HEK293 (cell line): ENCODE measurements around the gene PROX1.

Experiments used
- CTCF ChIA-PET: fragments of 350-600 bp; formaldehyde crosslinking; extraction: SDS; loops from one replicate; lab custom pipeline; 2021; ENCODE audit warnings: antibody characterized with exemption; lab: Yijun Ruan, JAX
- POLR2A ChIA-PET: fragments of 300-600 bp; formaldehyde crosslinking; extraction: SDS; loops from one replicate; lab custom pipeline; 2020; ENCODE audit warnings: antibody characterized with exemption, inconsistent platforms; lab: Yijun Ruan, JAX
- H3K27ac ChIP-seq: fragments of 200-500 bp; sonication (Bioruptor generic); 2 replicates; pipeline ENCODE4 v1.5.1; 2014; ENCODE audit warnings: low read depth, low read length, control low read depth, inconsistent platforms; ENCODE audit errors: extremely low read depth
- H3K36me3 ChIP-seq, 2 experiments: fragments of 200-500 bp in 1 of 2; sonication (Bioruptor generic) in 1 of 2; 1 replicate in 1 of 2; 2 replicates in 1 of 2; pipeline ENCODE4 v1.5.1; 2014 to 2017; ENCODE audit warnings: inconsistent platforms in 2 of 2, low read length in 2 of 2; ENCODE audit not compliant: control insufficient read depth in 2 of 2, insufficient read depth in 1 of 2
- H3K4me1 ChIP-seq: fragments of 200-500 bp; sonication (Bioruptor generic); 2 replicates; pipeline ENCODE4 v1.5.1; 2014; ENCODE audit warnings: mild to moderate bottlenecking, low read length, inconsistent platforms; ENCODE audit not compliant: control insufficient read depth, insufficient read depth
- H3K4me3 ChIP-seq: 2 replicates; pipeline ENCODE4 v1.5.1; 2011; ENCODE audit warnings: low read depth, mild to moderate bottlenecking, control low read depth, low read length, moderate library complexity
- H3K9me3 ChIP-seq: fragments of 200-500 bp; sonication (Bioruptor generic); 2 replicates; pipeline ENCODE4 v1.5.1; 2014; ENCODE audit warnings: low read depth, low read length, inconsistent platforms; ENCODE audit not compliant: control insufficient read depth, insufficient read depth
- GLI4 ChIP-seq: fragments of 450-650 bp; formaldehyde crosslinking; IDR thresholded peaks from 2 replicates; pipeline ENCODE4 v1.5.1; 2016; ENCODE audit warnings: missing biosample characterization, missing genetic modification characterization
- HOXC10 ChIP-seq: sonication (generic); formaldehyde crosslinking; IDR thresholded peaks from 2 replicates; pipeline ENCODE4 v1.8.1; 2023; ENCODE audit warnings: mild to moderate bottlenecking, missing genetic modification reagents
- HOXD13 ChIP-seq: sonication (generic); formaldehyde crosslinking; IDR thresholded peaks from 2 replicates; pipeline ENCODE4 v1.8.0; 2022; ENCODE audit warnings: missing genetic modification reagents, borderline replicate concordance
- KLF17 ChIP-seq: fragments of 450-650 bp; formaldehyde crosslinking; IDR thresholded peaks from 2 replicates; pipeline ENCODE4 v1.5.1; 2016; ENCODE audit warnings: missing biosample characterization, missing genetic modification characterization
- KLF8 ChIP-seq: fragments of 450-650 bp; formaldehyde crosslinking; IDR thresholded peaks from 2 replicates; pipeline ENCODE4 v1.5.1; 2016; ENCODE audit warnings: missing biosample characterization, missing genetic modification characterization
- RBAK ChIP-seq: fragments of 450-650 bp; formaldehyde crosslinking; IDR thresholded peaks from 2 replicates; pipeline ENCODE4 v1.5.1; 2016; ENCODE audit warnings: missing biosample characterization, missing genetic modification characterization
- REPIN1 ChIP-seq: fragments of 450-650 bp; formaldehyde crosslinking; IDR thresholded peaks from 2 replicates; pipeline ENCODE4 v1.5.1; 2017; ENCODE audit warnings: missing biosample characterization, missing genetic modification characterization, low read depth
- SP3 ChIP-seq: fragments of 450-650 bp; formaldehyde crosslinking; IDR thresholded peaks from 2 replicates; pipeline ENCODE4 v1.5.1; 2016; ENCODE audit warnings: missing biosample characterization, missing genetic modification characterization
- TCF7L2 ChIP-seq: IDR thresholded peaks from 2 replicates; pipeline ENCODE4 v1.6.1; 2011; ENCODE audit warnings: low read depth, mild to moderate bottlenecking, inconsistent platforms, low read length, moderate library complexity, borderline replicate concordance
- WT1 ChIP-seq: fragments of 450-650 bp; formaldehyde crosslinking; IDR thresholded peaks from 2 replicates; pipeline ENCODE4 v1.5.1; 2016; ENCODE audit warnings: missing biosample characterization, missing genetic modification characterization
- ZBTB10 ChIP-seq: fragments of 450-650 bp; formaldehyde crosslinking; IDR thresholded peaks from 2 replicates; pipeline ENCODE4 v1.5.1; 2016; ENCODE audit warnings: missing biosample characterization, missing genetic modification characterization
- ZBTB17 ChIP-seq: fragments of 450-650 bp; formaldehyde crosslinking; IDR thresholded peaks from 2 replicates; pipeline ENCODE4 v1.5.1; 2016; ENCODE audit warnings: missing biosample characterization, missing genetic modification characterization
- ZBTB8A ChIP-seq: fragments of 450-650 bp; formaldehyde crosslinking; IDR thresholded peaks from 2 replicates; pipeline ENCODE4 v1.5.1; 2016; ENCODE audit warnings: missing biosample characterization, missing genetic modification characterization
- ZFP69B ChIP-seq: fragments of 450-650 bp; formaldehyde crosslinking; IDR thresholded peaks from 2 replicates; pipeline ENCODE4 v1.5.1; 2016; ENCODE audit warnings: missing biosample characterization, missing genetic modification characterization
- ZNF223 ChIP-seq: fragments of 450-650 bp; formaldehyde crosslinking; IDR thresholded peaks from 2 replicates; pipeline ENCODE4 v1.5.1; 2016; ENCODE audit warnings: missing biosample characterization, missing genetic modification characterization
- ZNF23 ChIP-seq: fragments of 450-650 bp; formaldehyde crosslinking; IDR thresholded peaks from 2 replicates; pipeline ENCODE4 v1.5.1; 2016; ENCODE audit warnings: missing biosample characterization, missing genetic modification characterization, borderline replicate concordance
- ZNF24 ChIP-seq: fragments of 450-650 bp; formaldehyde crosslinking; IDR thresholded peaks from 2 replicates; pipeline ENCODE4 v1.5.1; 2016; ENCODE audit warnings: missing biosample characterization, missing genetic modification characterization
- ZNF280D ChIP-seq: fragments of 450-650 bp; formaldehyde crosslinking; IDR thresholded peaks from 2 replicates; pipeline ENCODE4 v1.5.1; 2016; ENCODE audit warnings: missing biosample characterization, missing genetic modification characterization
- ZNF394 ChIP-seq: fragments of 450-650 bp; formaldehyde crosslinking; IDR thresholded peaks from 2 replicates; pipeline ENCODE4 v1.5.1; 2016; ENCODE audit warnings: missing biosample characterization, missing genetic modification characterization, mild to moderate bottlenecking, moderate library complexity, borderline replicate concordance
- ZNF416 ChIP-seq: fragments of 450-650 bp; formaldehyde crosslinking; IDR thresholded peaks from 2 replicates; pipeline ENCODE4 v1.5.1; 2016; ENCODE audit warnings: missing biosample characterization, missing genetic modification characterization
- ZNF513 ChIP-seq: fragments of 450-650 bp; IDR thresholded peaks from 2 replicates; pipeline ENCODE4 v1.5.1; 2018; ENCODE audit warnings: missing biosample characterization, missing genetic modification characterization
- ZNF548 ChIP-seq: fragments of 450-650 bp; formaldehyde crosslinking; IDR thresholded peaks from 2 replicates; pipeline ENCODE4 v1.5.1; 2016; ENCODE audit warnings: missing biosample characterization, missing genetic modification characterization
- ZNF580 ChIP-seq: fragments of 450-650 bp; formaldehyde crosslinking; IDR thresholded peaks from 2 replicates; pipeline ENCODE4 v1.5.1; 2016; ENCODE audit warnings: missing biosample characterization, missing genetic modification characterization
- ZNF596 ChIP-seq: fragments of 450-650 bp; IDR thresholded peaks from 2 replicates; pipeline ENCODE4 v1.5.0; 2018; ENCODE audit warnings: missing biosample characterization, mild to moderate bottlenecking, missing genetic modification characterization, moderate library complexity
- ZNF600 ChIP-seq: fragments of 450-650 bp; formaldehyde crosslinking; IDR thresholded peaks from 2 replicates; pipeline ENCODE4 v1.5.1; 2016; ENCODE audit warnings: missing biosample characterization, missing genetic modification characterization
- ZNF624 ChIP-seq: fragments of 450-650 bp; formaldehyde crosslinking; IDR thresholded peaks from 2 replicates; pipeline ENCODE4 v1.5.1; 2017; ENCODE audit warnings: missing biosample characterization, missing genetic modification characterization
- ZNF629 ChIP-seq: fragments of 450-650 bp; formaldehyde crosslinking; IDR thresholded peaks from 2 replicates; pipeline ENCODE4 v1.5.1; 2017; ENCODE audit warnings: missing biosample characterization, missing genetic modification characterization
- ZSCAN16 ChIP-seq: fragments of 450-650 bp; formaldehyde crosslinking; IDR thresholded peaks from 2 replicates; pipeline ENCODE4 v1.5.1; 2016; ENCODE audit warnings: missing biosample characterization, missing genetic modification characterization
- ZSCAN23 ChIP-seq: fragments of 450-650 bp; formaldehyde crosslinking; IDR thresholded peaks from 2 replicates; pipeline ENCODE4 v1.5.1; 2016; ENCODE audit warnings: missing biosample characterization, missing genetic modification characterization
- ZSCAN4 ChIP-seq: fragments of 450-650 bp; formaldehyde crosslinking; IDR thresholded peaks from 2 replicates; pipeline ENCODE4 v1.5.1; 2017; ENCODE audit warnings: missing biosample characterization, missing genetic modification characterization

The PROX1 gene

GRCh38 chr1:213987927-213988506 lies at the start of gene PROX1:
PROX1 (plus strand) TSS chr1:213987973; CDS start chr1:213996536, 8,563 bp downstream.
- H3K27ac ChIP-seq = peak within 1 kb of the TSS; percentile 90
- no peaks in the 10 kb centered on the region for H3K9me3 ChIP-seq
- peak within 1 kb of the TSS; percentile 68 for H3K4me3 ChIP-seq
- no peaks in the 10 kb centered on the region for H3K36me3 ChIP-seq
- peaks cover 42% of the 10 kb centered on the region for H3K4me1 ChIP-seq
- ChIA-PET POLR2A (interaction anchor here (0.7 to 1.7 kb wide), 10 partner anchors 10 to 465 kb away, joined by 3 to 18 read pairs (median 5); no protein-coding TSS in a partner anchor), CTCF (no interaction called here)
- TF ChIP-seq ZBTB8A (tag by site-specific recombination) (peak; percentile 48), KLF8 (tag by site-specific recombination) (peak; percentile 79), GLI4 (tag by site-specific recombination) (peak; percentile 97), ZNF624 (tag by site-specific recombination) (no peak), ZBTB10 (tag by site-specific recombination) (peak; percentile 81), ZSCAN23 (peak; percentile 97; the same call in 1 of the 2 replicates), WT1 (tag by site-specific recombination) (peak; percentile 83), HOXD13 (no peak), SP3 (tag by site-specific recombination) (peak; percentile 53), ZNF629 (peak; percentile 98), ZNF580 (peak; percentile 90), ZNF548 (tag by site-specific recombination) (no peak), ZNF280D (tag by site-specific recombination) (peak; percentile 42; the same call in 1 of the 2 replicates), ZNF24 (peak; percentile 91), KLF17 (tag by site-specific recombination) (0 out of 2 replicates have a peak, but pooled peaks have one; percentile 31), TCF7L2 (no peak), ZNF416 (tag by site-specific recombination) (no peak), REPIN1 (tag by site-specific recombination) (no peak), ZFP69B (peak; percentile 93), ZNF223 (tag by site-specific recombination) (peak; percentile 48; the same call in 1 of the 2 replicates), ZSCAN4 (peak; percentile 73), ZNF600 (tag by site-specific recombination) (peak; percentile 99), ZNF23 (no peak; the same call in 1 of the 2 replicates), ZSCAN16 (peak; percentile 86), ZBTB17 (peak; percentile 99), ZNF394 (peak; percentile 82; the same call in 1 of the 2 replicates), HOXC10 (no peak), RBAK (no peak), ZNF596 (tag by site-specific recombination) (peak; percentile 100), ZNF513 (peak; percentile 53; the same call in 1 of the 2 replicates)
